ENCODE results near the gene CYFIP2.

GRCh38 chr5:157288405-157289163 lies 22.7 kb downstream of the CYFIP2 start:
- TF ChIP-seq CTCF (IDR thresholded peaks at IDR 0.05; ENCODE audit: insufficient read depth, low read length) (no peak), SPI1 (IDR thresholded peaks at IDR 0.05; ENCODE audit: borderline replicate concordance, low read depth) (no peak), POLR2AphosphoS5 (IDR thresholded peaks at IDR 0.05; ENCODE audit: low read depth) (no peak)

All from HL-60 (cell line).